GM21390 (cell line): ENCODE measurements around the gene LAYN.
A peak's percentile ranks its signal among the peaks of the same experiment; 100 is the strongest.

Experiments used
- ATAC-seq: cut with Tn5 transposase; IDR thresholded peaks from one replicate; pipeline ENCODE4 v1.9.1; 2021; ENCODE audit not compliant: unreplicated experiment

The LAYN gene

DNA sequence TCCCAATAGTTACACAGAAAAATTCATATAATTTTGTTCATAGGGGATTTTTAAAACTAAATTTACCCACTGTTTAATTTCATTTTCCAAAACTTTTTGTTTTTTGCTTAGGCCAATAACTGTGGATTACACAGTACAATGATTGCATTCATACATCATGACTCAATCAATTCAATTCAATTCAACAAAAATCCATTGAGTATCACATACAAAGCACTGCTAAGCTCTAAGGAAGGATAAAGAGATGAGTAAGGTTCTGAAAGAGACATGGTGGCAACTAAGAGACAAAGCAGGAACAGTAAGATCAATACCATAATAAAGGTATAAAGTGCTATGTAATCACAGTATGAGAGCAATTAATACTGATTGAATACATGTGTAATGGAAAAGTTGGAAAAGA is 9.4 kb upstream of the LAYN start:
- no peak for ATAC-seq

GRCh38 chr11:111531687-111532364 is 8.7 kb upstream of the LAYN start:
- ATAC-seq: peak; percentile 66

DNA sequence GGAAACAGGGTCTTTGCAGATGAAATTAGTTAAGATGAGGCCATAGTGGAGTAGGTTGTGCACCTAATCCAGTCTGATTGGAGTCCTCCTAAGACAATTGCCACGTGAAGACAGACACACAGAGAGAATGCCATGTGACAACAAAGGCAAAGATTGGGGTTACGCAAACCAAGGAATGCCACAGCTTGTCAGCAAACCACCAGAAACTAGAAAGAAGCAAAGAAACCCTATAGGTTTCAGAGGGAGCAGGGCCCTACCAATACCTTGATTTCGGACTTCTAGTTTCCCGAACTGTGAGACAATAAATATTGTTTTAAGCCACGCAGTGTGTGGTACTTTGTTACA is 8.2 kb upstream of the LAYN start:
- no peak for ATAC-seq

GRCh38 chr11:111535281-111535680 is 5.2 kb upstream of the LAYN start:
- no peak for ATAC-seq

- ATAC-seq: no peak
Measured at GRCh38 chr11:111537336-111537860, 3.1 kb upstream of the LAYN start.

DNA sequence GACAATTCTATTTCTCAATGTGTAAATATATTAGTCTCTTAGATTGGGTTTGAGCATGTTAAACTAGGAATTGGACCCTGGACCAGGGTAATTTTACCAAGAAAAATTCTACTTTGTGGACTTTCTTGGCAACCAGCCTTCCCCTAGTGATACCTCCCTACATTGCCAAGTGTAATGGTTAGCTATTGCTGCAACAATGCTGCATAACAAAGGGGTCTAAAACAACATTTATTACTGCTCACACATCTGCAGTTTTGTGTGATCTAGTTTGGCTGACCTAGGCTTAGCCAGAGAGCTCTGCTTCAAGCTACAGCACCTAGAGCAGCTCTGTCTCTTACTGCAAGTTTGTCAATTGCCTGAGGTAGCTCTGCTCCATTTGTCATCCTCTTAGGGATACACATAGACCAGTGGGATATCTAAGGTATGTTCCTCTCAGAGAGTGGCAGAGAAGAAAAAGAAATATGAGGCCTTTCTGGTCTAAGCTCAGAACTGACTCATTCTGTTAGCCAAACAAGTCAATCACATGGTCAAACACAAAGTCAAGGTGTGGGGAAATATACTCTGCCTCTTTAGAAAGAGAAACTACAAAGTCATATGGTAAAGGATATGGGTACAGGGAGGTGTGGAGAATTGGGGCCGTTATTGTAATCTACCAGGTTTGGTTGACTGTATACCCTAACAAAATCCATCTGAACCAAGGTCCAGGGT is 2.0 kb upstream of the LAYN start:
- no peak for ATAC-seq

DNA sequence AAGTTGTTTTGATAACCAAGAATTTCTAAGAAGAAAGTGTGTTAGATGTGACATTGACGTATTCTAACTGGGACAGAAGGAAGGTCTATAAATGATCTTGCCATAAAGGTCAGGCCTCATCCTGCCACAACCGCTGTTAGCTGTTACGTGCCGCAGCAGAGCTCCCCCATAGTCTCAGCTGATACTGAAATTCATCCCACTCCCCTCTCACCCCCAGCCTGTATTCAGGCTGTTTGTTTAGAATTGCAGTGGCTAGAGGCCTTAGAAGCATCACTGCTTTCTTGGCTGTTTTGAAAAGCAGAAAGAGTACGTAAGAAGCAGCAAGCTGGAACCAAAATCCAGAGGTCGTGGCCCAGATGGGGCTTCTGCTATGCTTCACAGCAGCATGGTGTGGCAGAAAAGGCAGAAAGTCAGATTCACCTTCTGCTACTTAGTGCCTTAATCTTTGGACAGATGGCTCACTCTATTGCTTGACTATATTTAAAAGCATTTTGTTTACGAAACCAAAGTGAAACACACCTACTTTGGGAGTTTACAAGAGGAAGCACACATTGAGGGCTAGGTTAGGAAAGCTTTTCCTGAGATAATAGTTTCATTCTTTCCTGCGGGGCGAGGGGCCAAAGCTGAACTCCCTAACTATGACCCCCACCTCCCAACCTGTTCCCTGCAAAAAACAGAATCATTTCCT is 950 bp upstream of the LAYN start:
- ATAC-seq: no peak

DNA sequence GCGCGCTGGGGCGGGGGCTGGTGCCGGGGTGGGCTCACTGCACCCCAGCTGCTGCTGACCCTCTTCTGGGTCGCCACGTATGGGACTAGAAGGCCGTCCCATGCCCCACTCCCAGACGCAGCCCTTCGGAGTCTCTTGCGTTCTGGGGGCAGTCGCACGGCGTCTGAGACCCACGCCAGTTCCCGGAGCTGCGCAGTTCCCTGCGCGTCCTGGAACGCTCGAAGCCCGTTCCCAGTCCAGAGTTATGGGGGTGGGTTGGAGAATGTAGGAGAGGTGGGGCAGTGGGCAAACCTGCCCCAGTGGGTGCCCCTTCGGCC is 375 bp downstream of the LAYN start:
- ATAC-seq: no peak

GRCh38 chr11:111541254-111542061 is 938 bp downstream of the LAYN start:
- no peak for ATAC-seq

GRCh38 chr11:111542606-111543275 is 2.2 kb downstream of the LAYN start:
- ATAC-seq: no peak

GRCh38 chr11:111548525-111548924 is 8.0 kb downstream of the LAYN start:
- ATAC-seq: no peak

DNA sequence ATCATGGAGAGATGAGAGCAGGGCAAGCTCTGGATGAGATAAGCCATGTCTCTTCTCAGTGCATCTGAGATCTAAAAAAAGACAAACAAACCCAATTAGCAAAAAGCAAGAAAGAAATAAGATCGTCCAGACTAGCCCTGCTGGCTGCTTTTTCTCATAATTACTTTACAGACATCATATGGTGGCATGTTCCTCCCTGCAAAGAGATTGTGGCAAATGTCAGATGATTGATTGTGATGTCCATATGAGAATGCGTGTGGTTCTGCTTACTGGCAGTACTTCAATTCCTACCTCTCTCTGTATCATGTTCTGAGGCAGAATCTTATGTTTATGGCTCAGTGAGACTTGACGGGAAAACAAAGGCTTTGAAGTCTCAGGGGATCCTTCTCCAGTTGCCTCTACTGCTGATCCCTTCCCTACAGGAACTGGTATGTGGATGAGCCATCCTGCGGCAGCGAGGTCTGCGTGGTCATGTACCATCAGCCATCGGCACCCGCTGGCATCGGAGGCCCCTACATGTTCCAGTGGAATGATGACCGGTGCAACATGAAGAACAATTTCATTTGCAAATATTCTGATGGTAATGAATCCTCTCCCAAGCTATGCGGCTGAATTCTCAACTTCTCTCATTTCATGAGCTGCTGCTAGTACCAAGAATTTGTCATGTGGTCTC is 8.8 kb downstream of the LAYN start:
- no peak for ATAC-seq

GRCh38 chr11:111549869-111550203 is 9.3 kb downstream of the LAYN start:
- no peak for ATAC-seq

DNA sequence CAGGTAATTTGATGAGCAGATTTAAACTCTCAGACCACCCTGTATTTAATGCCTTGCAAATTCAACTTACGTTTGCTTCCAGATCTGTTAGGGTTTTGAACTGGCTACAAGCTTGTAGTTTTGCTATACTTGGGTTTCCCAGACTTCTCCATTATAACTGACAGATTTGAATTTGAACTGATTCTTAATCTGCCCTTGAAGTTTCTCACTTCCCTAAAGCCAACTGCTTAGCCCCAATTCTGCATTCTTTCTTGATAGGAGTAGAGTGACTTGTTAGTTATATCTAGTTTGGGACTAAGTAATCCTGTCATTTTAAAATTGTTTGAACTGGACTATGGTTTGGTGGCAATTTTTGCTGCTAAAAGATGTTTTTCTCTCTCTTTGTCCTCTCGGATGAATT is 9.7 kb downstream of the LAYN start:
- ATAC-seq: no peak

DNA sequence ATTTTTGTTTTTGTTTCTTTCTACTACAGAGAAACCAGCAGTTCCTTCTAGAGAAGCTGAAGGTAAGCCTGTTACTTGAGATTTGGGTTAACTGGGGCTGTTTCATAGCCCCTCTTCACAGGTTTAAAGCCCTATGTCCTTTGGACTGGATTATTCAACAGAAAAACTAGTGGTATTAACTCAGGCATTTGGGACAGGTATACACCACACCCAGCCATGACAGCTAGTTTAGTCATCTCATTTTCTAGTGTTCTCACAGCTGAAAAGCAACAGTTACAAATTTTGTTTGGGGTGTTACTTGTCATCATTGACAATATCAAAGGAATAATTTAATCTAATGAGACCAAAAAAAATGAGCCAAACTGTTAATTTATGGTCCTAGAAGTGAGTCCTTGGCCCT is 14.0 kb downstream of the LAYN start:
- ATAC-seq: no peak

GRCh38 chr11:111555255-111555654 is 14.7 kb downstream of the LAYN start:
- no peak for ATAC-seq

GRCh38 chr11:111557425-111558111 is 17.0 kb downstream of the LAYN start:
- no peak for ATAC-seq

DNA sequence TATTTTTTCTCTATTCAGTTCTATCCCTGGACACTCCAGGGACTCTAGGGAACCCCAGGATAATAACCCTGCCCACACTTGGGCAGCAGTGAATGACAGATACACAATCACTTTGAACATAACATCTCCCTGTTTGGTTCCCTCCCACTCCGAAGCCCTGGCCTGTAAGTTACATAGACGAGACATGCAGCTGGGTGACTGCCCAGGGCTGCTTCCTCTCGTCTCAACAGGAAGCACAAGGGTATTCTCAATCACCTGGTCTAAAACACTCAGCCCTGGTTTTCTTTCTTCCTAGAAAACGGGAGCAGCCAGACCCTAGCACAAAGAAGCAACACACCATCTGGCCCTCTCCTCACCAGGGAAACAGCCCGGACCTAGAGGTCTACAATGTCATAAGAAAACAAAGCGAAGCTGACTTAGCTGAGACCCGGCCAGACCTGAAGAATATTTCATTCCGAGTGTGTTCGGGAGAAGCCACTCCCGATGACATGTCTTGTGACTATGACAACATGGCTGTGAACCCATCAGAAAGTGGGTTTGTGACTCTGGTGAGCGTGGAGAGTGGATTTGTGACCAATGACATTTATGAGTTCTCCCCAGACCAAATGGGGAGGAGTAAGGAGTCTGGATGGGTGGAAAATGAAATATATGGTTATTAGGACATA is 19.4 kb downstream of the LAYN start:
- no peak for ATAC-seq

DNA sequence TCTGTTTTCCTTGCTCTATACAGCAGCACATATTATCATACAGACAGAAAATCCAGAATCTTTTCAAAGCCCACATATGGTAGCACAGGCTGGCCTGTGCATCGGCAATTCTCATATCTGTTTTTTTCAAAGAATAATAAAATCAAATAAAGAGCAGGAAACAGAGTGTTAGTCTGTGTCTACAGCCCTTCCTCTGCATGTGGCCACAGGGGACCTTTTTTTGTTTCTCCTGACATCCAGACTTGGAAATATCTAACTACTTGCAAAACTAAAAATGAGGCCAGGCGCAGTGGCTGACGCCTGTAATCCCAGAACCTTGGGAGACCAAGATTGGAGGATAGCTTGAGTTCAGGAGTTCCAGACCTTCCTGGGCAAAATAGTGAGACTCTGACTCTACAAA is 20.3 kb downstream of the LAYN start:
- no peak for ATAC-seq
